C4-2B (cell line): Measurements from ENCODE around the gene DNAH8.

Experiments used
- CTCF ChIP-seq: fragments of 450-650 bp; conservative IDR thresholded peaks from 2 replicates; pipeline ENCODE4 v1.5.1; 2017; ENCODE audit warnings: mild to moderate bottlenecking
- ZFX ChIP-seq: fragments of 450-650 bp; IDR thresholded peaks from 2 replicates; pipeline ENCODE4 v1.6.1; 2017

DNA sequence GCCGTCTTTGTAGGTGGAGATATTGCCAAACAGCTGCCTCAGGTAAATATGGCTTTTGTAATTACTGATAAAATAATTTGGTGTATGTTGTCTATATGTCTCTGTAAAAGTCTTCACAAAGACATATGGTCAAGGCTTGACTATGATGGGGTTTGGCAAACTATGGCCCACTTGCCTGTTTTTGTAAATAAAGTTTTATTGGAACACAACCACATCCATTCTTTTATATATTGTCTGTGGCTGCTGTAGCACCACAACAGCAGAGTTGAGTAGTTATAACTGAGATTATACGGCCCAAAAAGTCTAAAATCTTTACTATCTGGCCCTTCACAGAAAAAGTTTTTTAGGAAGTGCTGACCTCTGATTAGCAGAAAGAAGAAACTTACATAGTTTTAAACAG lies 133.6 kb downstream of the DNAH8 start:
- TF ChIP-seq CTCF (no peak), ZFX (no peak)
